Psoas muscle (tissue), 8 donors: ENCODE results near the gene ADAMTS2. TPM values are rescaled to one million over a fixed set of nuclear protein-coding genes. Genes with fewer than 3 reads are reported as not detected.

Experiments used
- ATAC-seq, 4 donors: fragments of 200-7000 bp; cut with Tn5 transposase; one replicate each; pipeline ENCODE4 v1.9.1; 2020; ENCODE audit warnings: moderate library complexity in 3 of 4, mild to moderate bottlenecking in 2 of 4
- DNase-seq, 2 donors: peaks; one replicate each; pipeline ENCODE4 v3.0.0-alpha.2; 2020
- H3K27ac ChIP-seq: fragments of 200-600 bp; one replicate; pipeline ENCODE4 v1.8.0; 2022
- H3K27me3 ChIP-seq, 3 donors: fragments of 200-600 bp in 1 of 3; one replicate each; pipeline versions ENCODE4 v1.6.1 to v1.8.0; 2013 to 2022; ENCODE audit warnings: low read length in 2 of 3, mild to moderate bottlenecking in 2 of 3, moderate library complexity in 1 of 3; ENCODE audit not compliant: insufficient read depth in 3 of 3
- H3K36me3 ChIP-seq, 2 donors: fragments of 200-600 bp in 1 of 2; one replicate each; pipeline versions ENCODE4 v1.6.1 to v1.8.0; 2013 to 2022; ENCODE audit warnings: low read depth in 1 of 2, mild to moderate bottlenecking in 1 of 2, moderate library complexity in 1 of 2; ENCODE audit not compliant: insufficient read depth in 1 of 2
- H3K4me1 ChIP-seq: fragments of 200-600 bp; one replicate; pipeline ENCODE4 v1.8.0; 2022
- H3K4me3 ChIP-seq: fragments of 200-600 bp; one replicate; pipeline ENCODE4 v1.8.0; 2022; ENCODE audit warnings: mild to moderate bottlenecking
- H3K9me3 ChIP-seq: fragments of 200-600 bp; one replicate; pipeline ENCODE4 v1.8.0; 2022
- WGBS, 3 donors: extraction: QIAGEN DNeasy Blood & Tissue Kit; methylation state at CpG; one replicate each; pipeline versions ENCODE4 v1.1.6 to v1.1.7; 2013; 5-methylcytosine and 5-hydroxymethylcytosine counted together
- intact Hi-C, 2 donors: fragments of 100-400 bp; cut with DNase I; formaldehyde crosslinking; loops; one replicate each; pipeline versions ENCODE4 v1.11.0 to v1.14.2; 2022
- polyA plus RNA-seq, 3 donors: library from polyadenylated mRNA; stranded (reverse); fragments of 200-250 nt; gene quantifications; one replicate each; pipeline ENCODE4 v1.2.3, GENCODE V29; 2013
- total RNA-seq, 4 donors: library from RNA; stranded (reverse); fragmentation: NEBNext Ultra II Directional in 2 of 4; extraction: Animal tissue kit (Norgen Biotek cat#: 25700) in 2 of 4; gene quantifications; one replicate each; pipeline versions ENCODE4 v1.2.1 to v1.2.4, GENCODE V29; 2021 to 2023
- TF ChIP-seq, protein P1 (sequence below): fragments of 200-600 bp; IDR thresholded peaks from one replicate; pipeline ENCODE4 v1.8.0; 2022; ENCODE audit warnings: antibody characterized with exemption
- donor health status: healthy with polysubstance abuse.
- donor health status: DM: no; HTN: no; CAD: no; lungs with moderate emphysema.
- donor health status: Bipolar disorder and iron deficiency.
- donor health status: healthy.
- donor health status: DM: yes; HTN: yes; CAD: no.
- donor health status: DM: no; HTN: no; CAD: no.
- donor health status: DM: no; HTN: no; CAD: no.
- donor health status: DM: yes; HTN: yes; CAD: no.

The ADAMTS2 gene
- total and polyA plus RNA-seq, 7 donors, result 0.83 to 3.7 (median 2.0) TPM

DNA sequence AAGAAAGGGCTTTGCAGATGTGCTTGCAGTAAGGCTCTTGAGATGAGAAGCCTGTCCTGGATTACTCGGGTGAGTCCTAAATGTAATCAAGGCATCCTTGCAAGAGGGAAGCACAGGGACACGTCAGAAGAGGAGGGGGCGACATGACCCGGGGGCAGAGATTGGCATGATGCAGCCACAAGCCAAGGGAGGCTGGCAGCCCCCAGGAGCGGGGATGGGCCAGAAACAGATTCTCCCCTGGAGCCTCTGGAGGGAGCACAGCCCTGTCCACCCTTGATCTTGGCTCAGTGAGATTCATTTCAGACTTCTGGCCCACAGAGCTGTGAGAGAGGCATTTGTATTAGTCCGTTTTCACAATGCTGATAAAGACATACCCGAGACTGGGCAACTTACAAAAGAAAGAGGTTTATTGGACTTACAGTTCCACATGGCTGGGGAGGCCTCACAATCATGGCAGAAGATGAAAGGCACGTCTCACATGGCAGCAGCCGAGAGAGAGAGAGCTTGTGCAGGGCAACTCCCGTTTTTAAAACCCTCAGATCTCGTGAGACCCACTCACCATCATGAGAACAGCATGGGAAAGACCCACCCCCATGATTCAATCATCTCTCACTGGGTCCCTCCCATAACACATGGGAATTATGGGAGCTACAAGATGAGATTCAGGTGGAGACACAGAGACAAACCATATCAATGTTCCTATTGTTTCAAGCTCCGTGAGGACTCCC is 76.1 kb downstream of the ADAMTS2 start:
- WGBS, 3 donors, result 88 to 94% (median 89%) methylated on average over 12 of the region's 12 CpGs
- no peaks in the 10 kb centered on the region for H3K36me3 ChIP-seq
- H3K27me3 ChIP-seq, result no peaks in the 10 kb centered on the region
- no peaks in the 10 kb centered on the region for H3K9me3 ChIP-seq
- H3K27ac ChIP-seq, result no peak overlapping the region
- no peak overlapping the region for H3K4me3 ChIP-seq
- H3K4me1 ChIP-seq, result peaks cover 17% of the 10 kb centered on the region
- ATAC-seq, result no peak
- TF ChIP-seq, protein P1, sequence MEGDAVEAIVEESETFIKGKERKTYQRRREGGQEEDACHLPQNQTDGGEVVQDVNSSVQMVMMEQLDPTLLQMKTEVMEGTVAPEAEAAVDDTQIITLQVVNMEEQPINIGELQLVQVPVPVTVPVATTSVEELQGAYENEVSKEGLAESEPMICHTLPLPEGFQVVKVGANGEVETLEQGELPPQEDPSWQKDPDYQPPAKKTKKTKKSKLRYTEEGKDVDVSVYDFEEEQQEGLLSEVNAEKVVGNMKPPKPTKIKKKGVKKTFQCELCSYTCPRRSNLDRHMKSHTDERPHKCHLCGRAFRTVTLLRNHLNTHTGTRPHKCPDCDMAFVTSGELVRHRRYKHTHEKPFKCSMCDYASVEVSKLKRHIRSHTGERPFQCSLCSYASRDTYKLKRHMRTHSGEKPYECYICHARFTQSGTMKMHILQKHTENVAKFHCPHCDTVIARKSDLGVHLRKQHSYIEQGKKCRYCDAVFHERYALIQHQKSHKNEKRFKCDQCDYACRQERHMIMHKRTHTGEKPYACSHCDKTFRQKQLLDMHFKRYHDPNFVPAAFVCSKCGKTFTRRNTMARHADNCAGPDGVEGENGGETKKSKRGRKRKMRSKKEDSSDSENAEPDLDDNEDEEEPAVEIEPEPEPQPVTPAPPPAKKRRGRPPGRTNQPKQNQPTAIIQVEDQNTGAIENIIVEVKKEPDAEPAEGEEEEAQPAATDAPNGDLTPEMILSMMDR, result no peak
- intact Hi-C loops, result no loop called here
- peak in 1 of 2 donors; percentile 4 for DNase-seq

DNA sequence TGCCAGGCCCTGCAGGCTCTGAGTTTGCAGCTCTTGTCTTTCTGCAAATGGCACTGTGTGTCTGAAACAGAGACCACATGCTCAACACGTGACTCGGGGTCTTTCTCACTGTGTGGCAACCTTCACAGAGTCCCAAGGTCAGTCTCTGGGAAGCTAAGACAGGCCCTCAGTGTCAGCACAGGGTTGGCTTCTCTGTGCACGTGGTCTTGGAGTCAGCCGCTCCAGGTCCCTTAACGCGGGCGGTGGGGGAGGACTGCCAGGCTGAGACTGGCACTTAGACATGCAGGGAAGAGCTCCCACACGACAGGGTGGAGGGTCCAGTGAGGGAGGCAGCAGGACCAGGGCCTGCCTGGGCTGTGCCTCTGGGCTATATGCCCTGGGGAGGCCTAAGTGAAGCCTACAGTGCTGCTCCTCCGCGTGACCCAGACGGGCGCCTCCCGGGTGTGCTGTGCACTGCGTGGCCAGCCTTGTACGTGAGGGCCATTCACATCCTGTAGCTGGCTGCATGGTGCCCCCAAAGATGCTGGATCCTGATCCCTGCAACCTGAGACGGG is 76.8 kb downstream of the ADAMTS2 start:
- H3K9me3 ChIP-seq, result no peaks in the 10 kb centered on the region
- TF ChIP-seq, protein P1, result no peak
- no peaks in the 10 kb centered on the region for H3K27me3 ChIP-seq
- H3K36me3 ChIP-seq, result no peaks in the 10 kb centered on the region
- DNase-seq (peak in 1 of 2 donors; percentile 17), ATAC-seq (no peak)
- no peak overlapping the region for H3K4me3 ChIP-seq
- peaks cover 17% of the 10 kb centered on the region for H3K4me1 ChIP-seq
- H3K27ac ChIP-seq, result no peak overlapping the region
- 82 to 88% (median 86%) methylated on average over 16 of the region's 16 CpGs for WGBS, 3 donors
- intact Hi-C loops, result no loop called here

DNA sequence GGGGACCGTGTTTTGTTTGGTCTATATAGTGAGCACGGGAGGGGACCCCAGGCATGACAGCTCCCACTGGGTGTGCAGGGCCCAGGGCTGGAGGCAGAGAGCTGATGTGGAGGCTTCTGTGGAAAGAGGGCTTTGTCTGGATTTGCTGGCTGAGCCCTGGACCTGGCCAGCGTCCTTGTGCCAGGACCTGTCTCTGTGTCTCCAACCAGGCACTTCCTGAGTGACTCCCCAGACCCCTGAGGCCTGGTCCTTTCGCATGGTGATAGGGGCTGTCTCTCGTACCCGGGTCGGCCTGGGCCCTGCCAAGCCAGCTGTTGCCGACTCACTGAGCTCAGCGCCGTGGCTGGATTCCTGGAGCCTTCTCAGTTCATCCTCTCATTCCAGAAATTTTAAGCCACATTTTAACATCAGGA is 77.6 kb downstream of the ADAMTS2 start:
- Histone ChIP-seq H3K4me3 (no peak overlapping the region), H3K9me3 (no peaks in the 10 kb centered on the region), H3K27me3 (no peaks in the 10 kb centered on the region), H3K4me1 (peaks cover 17% of the 10 kb centered on the region), H3K36me3 (no peaks in the 10 kb centered on the region), H3K27ac (no peak overlapping the region)
- ATAC-seq (no peak), DNase-seq (peak in 1 of 2 donors; percentile 19)
- WGBS, 3 donors, result 47 to 64% (median 48%) methylated on average over 10 of the region's 10 CpGs
- TF ChIP-seq, protein P1, result no peak
- intact Hi-C loops, result no loop called here

DNA sequence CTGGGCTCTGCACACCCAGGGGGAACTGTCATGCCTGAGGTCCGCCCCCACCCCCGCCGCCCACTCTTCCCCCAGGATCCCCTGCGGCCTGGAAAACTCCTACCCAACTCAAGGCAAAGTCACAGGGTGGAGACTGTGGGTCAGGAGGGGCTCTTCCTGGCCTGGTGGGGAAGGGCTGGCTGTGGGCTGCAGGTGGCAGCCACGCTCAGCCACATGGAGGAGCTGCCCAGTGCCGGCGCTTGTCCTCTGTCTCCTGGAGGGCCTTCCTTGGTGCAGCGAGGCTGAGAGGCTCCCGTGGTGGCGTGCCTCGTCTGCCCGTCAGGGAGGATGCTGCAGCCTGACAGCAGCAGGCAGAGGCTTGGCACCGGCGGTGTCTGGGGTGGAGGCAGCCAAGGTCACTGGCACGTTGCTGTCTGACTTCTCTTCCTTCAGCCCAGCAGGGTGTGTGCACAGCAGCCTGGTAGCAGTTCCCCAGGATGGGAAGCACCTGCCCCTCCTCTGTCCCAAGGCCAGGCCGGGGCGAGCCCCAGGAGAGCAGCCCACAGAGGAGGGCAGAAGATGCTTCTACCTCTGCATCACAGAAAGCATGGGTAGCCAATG is 78.1 kb downstream of the ADAMTS2 start:
- no peaks in the 10 kb centered on the region for H3K27me3 ChIP-seq
- WGBS, 3 donors, result 39 to 46% (median 42%) methylated on average over 17 of the region's 17 CpGs
- no peak overlapping the region for H3K27ac ChIP-seq
- ATAC-seq (peak in 1 of 4 donors; percentile 30), DNase-seq (peak in 1 of 2 donors; percentile 39)
- TF ChIP-seq, protein P1, result no peak
- H3K9me3 ChIP-seq, result no peaks in the 10 kb centered on the region
- intact Hi-C loops, result no loop called here
- H3K4me3 ChIP-seq, result no peak overlapping the region
- peaks cover 17% of the 10 kb centered on the region for H3K4me1 ChIP-seq
- no peaks in the 10 kb centered on the region for H3K36me3 ChIP-seq
